GM21515 (cell line): ENCODE data around the gene GPC3.
"Not testable (repeated sequence)": the region's sequence is repeated elsewhere in the genome, so short reads cannot be mapped to it uniquely, and the experiment has no call there.

Experiments
- ATAC-seq: cut with Tn5 transposase; IDR thresholded peaks from one replicate; pipeline ENCODE4 v1.9.1; 2021; ENCODE audit not compliant: unreplicated experiment

GPC3 gene

GRCh38 chrX:133538148-133538547 is 447.2 kb downstream of the GPC3 start:
- no peak for ATAC-seq

GRCh38 chrX:133537142-133537541 is 448.3 kb downstream of the GPC3 start:
- ATAC-seq: no peak

- no peak for ATAC-seq
Measured at GRCh38 chrX:133535066-133535465, 450.3 kb downstream of the GPC3 start.

GRCh38 chrX:133534172-133534571 is 451.2 kb downstream of the GPC3 start:
- no peak for ATAC-seq

GRCh38 chrX:133533249-133533648 is 452.1 kb downstream of the GPC3 start:
- no peak for ATAC-seq

GRCh38 chrX:133530960-133531359 is 454.4 kb downstream of the GPC3 start:
- no peak for ATAC-seq

GRCh38 chrX:133529578-133529977 is 455.8 kb downstream of the GPC3 start:
- no peak for ATAC-seq

GRCh38 chrX:133527825-133528224 is 457.6 kb downstream of the GPC3 start:
- no peak for ATAC-seq

GRCh38 chrX:133527415-133527814 is 458.0 kb downstream of the GPC3 start:
- no peak for ATAC-seq

- not testable (repeated sequence) for ATAC-seq
Measured at GRCh38 chrX:133526773-133527172, 458.6 kb downstream of the GPC3 start.

GRCh38 chrX:133523526-133523925 is 461.9 kb downstream of the GPC3 start:
- ATAC-seq: no peak

- no peak for ATAC-seq
Measured at GRCh38 chrX:133523081-133523487, 462.3 kb downstream of the GPC3 start.

GRCh38 chrX:133516686-133517085 is 468.7 kb downstream of the GPC3 start:
- ATAC-seq: no peak

GRCh38 chrX:133514486-133514885 is 470.9 kb downstream of the GPC3 start:
- no peak for ATAC-seq

- no peak for ATAC-seq
Measured at GRCh38 chrX:133513123-133513522, 472.3 kb downstream of the GPC3 start.

- ATAC-seq: no peak
Measured at GRCh38 chrX:133511041-133511440, 474.4 kb downstream of the GPC3 start.

GRCh38 chrX:133497356-133497755 is 488.0 kb downstream of the GPC3 start:
- no peak for ATAC-seq

- no peak for ATAC-seq
Measured at GRCh38 chrX:133495464-133496391, 489.7 kb downstream of the GPC3 start.

GRCh38 chrX:133493366-133493765 is 492.0 kb downstream of the GPC3 start:
- no peak for ATAC-seq

GRCh38 chrX:133490955-133491354 is 494.4 kb downstream of the GPC3 start:
- no peak for ATAC-seq
